Measurements from ENCODE around the gene GALNT7. TPM values are rescaled to one million over a fixed set of nuclear protein-coding genes. Genes with fewer than 3 reads are reported as not detected.

The GALNT7 gene, protein sequence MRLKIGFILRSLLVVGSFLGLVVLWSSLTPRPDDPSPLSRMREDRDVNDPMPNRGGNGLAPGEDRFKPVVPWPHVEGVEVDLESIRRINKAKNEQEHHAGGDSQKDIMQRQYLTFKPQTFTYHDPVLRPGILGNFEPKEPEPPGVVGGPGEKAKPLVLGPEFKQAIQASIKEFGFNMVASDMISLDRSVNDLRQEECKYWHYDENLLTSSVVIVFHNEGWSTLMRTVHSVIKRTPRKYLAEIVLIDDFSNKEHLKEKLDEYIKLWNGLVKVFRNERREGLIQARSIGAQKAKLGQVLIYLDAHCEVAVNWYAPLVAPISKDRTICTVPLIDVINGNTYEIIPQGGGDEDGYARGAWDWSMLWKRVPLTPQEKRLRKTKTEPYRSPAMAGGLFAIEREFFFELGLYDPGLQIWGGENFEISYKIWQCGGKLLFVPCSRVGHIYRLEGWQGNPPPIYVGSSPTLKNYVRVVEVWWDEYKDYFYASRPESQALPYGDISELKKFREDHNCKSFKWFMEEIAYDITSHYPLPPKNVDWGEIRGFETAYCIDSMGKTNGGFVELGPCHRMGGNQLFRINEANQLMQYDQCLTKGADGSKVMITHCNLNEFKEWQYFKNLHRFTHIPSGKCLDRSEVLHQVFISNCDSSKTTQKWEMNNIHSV
- 21.6 and 25.0 TPM in 2 replicates for total RNA-seq

DNA sequence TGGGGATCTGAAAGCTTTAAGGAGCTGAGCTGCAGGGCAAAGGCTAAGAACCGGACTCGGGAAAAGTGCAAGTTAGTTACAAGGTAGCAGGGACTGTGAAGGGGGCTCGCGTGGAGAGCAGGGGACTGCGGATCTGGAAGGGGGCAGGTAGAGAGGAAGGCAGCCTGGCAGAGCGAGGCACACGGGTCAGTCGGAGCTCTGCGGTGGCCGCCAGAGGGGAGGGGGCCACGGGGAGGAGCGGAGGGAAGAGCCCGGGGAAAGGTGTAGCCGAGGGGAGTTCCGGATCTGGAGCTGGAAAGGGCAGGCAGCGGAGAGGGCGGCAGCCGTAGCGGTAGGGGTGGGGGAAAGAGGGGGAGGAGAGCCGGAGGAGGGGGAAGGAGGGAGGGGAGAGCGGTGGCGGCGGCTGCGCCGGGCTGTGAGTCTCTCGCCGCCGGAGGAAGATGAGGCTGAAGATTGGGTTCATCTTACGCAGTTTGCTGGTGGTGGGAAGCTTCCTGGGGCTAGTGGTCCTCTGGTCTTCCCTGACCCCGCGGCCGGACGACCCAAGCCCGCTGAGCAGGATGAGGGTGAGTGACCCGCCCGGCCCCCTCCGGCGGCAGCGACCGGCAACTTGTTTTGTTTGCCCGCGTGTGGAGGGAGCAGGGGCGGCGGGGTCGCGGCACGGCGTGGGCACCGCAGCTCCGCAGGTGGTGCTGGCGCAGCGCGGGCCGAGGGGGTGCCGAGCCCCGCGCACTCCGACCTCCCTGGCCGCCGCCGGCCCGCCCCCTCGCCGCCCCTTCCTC is at the start of gene GALNT7:
Gene GALNT7, plus strand, starts transcription at position 416 of the 782 bp plus-strand sequence. Its CDS starts 25 bp downstream, at position 441.

DNA sequence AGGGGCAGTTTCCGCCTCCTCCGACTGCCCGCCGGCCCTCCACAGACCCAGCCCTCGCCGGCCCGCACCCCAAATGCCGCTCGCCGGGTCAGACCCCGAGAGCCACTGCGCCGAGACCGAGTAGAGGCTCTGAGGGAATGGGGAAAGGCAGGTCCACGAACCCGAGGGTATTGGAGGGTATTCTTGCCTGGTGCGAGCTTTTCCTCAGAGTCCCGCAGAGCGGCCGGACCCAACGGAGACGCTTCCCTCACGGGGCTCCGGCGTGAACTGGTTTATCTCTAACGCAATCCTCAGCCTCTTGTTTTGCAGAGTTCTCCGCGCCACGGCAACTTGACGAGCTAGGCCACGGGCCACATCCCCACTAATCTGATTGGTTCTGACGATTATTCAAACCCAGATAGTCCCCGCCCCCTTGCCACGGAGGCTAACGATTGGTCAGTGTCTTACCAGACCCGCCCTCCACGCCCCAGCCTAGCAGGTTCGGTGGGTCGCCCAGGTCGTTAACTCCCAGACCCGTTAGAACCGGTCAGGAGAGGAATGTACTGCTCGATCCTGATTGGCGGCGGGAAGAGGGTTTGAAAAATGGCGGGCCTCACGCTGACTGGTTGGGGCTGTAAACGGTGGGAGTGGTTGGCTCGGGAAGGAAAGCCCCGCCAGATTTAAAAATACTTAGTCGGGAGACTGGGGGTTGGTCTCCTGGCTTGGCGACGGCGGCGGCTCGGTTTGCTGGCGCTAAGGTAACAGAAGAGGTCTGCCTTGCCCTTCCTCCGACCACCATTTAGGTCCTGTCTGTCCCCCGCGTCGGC is 165.7 kb downstream of the GALNT7 start, which contains the start of gene HMGB2:
Gene HMGB2, minus strand, starts transcription at position 274 of the 806 bp plus-strand sequence. CDS start 709 bp downstream, outside the sequence.

DNA sequence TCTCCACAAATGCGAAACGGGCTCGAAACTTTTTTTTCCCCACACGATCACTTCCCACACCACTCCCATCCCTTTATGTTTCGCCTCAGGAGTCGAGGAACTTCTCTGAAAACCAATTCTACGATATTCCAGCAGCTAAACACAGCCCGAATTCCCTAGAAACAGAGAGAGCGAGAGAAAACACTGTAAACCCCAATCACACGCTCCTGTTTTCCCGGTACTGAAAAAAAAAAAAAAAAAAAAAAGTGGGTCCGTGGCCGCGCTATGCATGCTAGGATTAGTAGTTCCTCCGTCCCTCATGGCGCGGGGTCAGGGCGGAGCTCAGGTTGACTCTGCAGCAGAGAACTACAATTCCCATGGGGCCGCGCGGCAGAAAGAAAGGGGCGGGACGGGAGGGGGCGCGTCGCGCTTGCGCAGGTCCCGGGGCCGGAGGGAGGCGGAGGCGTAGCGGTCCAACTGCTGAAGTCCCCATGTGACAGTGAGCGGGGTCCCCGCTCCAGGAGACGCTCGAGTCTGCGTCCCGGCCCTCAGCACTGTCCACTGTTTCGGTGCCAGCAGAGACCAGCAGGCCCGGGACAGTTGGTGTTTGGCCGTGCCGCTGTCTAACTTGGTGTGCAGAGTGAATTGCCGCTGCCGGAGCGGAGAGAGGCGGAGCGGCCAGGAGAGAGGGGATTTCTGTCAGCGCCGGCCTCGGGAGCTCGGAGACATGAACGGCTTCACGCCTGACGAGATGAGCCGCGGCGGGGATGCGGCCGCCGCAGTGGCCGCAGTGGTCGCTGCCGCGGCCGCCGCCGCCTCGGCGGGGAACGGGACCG is 202.1 kb downstream of the GALNT7 start, which contains the start of gene SAP30:
Gene SAP30, plus strand, starts transcription at position 478 of the 815 bp plus-strand sequence. Its CDS starts 229 bp downstream, at position 707.

Other genes starting within 250 kb of the GALNT7 start
- 83.5 and 95.8 TPM in 2 replicates for gene HMGB2, start 165.5 kb downstream of the GALNT7 start, total RNA-seq
- 17.8 and 19.7 TPM in 2 replicates for gene SAP30, start 202.1 kb downstream of the GALNT7 start, total RNA-seq
- not detected in 2 replicates for gene SCRG1, start 230.3 kb downstream of the GALNT7 start, total RNA-seq

All from airway epithelial cell (primary cell).